Measurements from ENCODE around the gene SPOCK3.

SPOCK3 gene

DNA sequence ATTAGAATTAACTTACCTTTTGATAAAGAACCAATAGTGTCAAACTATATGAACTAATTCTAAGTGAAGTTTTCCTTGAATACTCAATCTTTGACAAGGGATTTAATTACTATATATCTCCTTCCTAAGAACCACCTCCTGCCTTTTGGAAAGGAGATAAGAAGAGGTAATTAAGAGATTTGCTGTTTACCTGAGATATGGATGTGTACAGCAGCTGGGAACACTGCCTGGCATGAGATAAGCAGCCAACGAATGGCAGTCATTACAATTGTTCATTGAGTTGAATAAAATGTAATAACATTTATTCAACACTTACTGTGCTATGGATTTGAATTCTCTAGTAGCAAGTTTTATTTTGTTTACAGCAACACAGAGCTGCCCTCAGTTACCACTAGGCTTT is 407.1 kb downstream of the SPOCK3 start:
- DNase-seq (ENCODE audit: low read depth), result no peak
- no peak overlapping the region for H3K4me3 ChIP-seq (ENCODE audit: low read depth, low read length)
- TF ChIP-seq, protein P1, sequence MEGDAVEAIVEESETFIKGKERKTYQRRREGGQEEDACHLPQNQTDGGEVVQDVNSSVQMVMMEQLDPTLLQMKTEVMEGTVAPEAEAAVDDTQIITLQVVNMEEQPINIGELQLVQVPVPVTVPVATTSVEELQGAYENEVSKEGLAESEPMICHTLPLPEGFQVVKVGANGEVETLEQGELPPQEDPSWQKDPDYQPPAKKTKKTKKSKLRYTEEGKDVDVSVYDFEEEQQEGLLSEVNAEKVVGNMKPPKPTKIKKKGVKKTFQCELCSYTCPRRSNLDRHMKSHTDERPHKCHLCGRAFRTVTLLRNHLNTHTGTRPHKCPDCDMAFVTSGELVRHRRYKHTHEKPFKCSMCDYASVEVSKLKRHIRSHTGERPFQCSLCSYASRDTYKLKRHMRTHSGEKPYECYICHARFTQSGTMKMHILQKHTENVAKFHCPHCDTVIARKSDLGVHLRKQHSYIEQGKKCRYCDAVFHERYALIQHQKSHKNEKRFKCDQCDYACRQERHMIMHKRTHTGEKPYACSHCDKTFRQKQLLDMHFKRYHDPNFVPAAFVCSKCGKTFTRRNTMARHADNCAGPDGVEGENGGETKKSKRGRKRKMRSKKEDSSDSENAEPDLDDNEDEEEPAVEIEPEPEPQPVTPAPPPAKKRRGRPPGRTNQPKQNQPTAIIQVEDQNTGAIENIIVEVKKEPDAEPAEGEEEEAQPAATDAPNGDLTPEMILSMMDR (IDR thresholded peaks at IDR 0.05; ENCODE audit: low read depth, low read length, missing control alignments), result no peak

DNA sequence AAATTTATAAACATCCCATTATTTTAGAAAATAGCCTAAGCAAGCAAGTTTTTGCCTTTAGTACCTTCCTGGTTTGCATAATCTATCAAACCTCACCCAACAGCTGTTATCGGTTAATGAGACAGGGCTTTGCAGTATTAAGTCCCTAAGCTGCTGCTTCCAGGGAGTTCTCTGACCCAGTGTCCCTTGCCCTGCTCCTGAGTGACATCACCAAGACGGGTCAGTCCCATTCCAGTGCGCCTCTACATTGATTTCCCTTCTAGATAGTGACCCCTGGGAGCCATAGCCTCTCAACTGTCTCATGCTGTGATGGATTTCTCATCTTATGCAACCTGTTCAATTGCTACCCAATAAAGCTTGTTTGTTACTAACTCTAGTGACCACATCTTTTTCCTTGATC is 410.4 kb downstream of the SPOCK3 start:
- no peak for DNase-seq (ENCODE audit: low read depth)
- H3K4me3 ChIP-seq (ENCODE audit: low read depth, low read length), result no peak overlapping the region
- TF ChIP-seq, protein P1 (IDR thresholded peaks at IDR 0.05; ENCODE audit: low read depth, low read length, missing control alignments), result no peak

DNA sequence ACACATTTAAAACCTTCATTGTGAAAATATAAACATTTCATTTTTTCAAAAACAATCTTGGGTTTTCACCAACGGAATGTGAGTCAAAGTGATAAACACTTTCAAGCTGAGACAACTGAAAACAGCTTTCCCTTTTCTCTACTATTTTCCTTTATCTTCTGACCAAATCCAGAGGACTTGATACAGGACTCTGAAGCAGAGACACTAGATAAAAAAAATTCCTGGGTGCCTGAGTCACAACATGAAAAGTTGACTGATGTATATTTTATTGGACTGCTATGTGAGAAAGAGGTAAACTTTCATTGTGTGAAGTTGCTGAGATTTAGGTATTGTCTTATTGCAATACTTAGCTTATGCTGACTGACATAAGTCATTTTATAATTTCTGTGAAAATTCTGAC is 411.2 kb downstream of the SPOCK3 start:
- TF ChIP-seq, protein P1 (IDR thresholded peaks at IDR 0.05; ENCODE audit: low read depth, low read length, missing control alignments), result no peak
- DNase-seq (ENCODE audit: low read depth), result no peak
- H3K4me3 ChIP-seq (ENCODE audit: low read depth, low read length), result no peak overlapping the region

DNA sequence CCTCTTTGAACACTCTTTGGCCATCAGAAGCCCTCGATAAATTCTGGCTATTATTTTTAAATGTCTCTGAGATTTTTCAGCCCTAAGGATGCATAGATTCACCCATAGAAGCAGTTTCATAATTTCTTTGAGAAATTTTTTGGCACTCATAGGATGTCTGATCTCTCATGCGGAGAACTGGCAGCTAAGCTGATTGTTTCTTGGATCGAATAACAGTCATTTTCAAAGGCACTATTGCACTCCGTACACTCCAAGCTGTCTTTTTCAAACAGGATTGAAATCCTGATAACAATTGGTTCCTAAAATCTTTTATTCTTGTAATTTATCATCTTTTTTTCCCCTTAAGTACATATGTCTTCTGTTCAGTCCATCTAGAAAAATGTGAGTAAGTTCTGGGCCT is 411.9 kb downstream of the SPOCK3 start:
- TF ChIP-seq, protein P1 (IDR thresholded peaks at IDR 0.05; ENCODE audit: low read depth, low read length, missing control alignments), result no peak
- DNase-seq (ENCODE audit: low read depth), result no peak

DNA sequence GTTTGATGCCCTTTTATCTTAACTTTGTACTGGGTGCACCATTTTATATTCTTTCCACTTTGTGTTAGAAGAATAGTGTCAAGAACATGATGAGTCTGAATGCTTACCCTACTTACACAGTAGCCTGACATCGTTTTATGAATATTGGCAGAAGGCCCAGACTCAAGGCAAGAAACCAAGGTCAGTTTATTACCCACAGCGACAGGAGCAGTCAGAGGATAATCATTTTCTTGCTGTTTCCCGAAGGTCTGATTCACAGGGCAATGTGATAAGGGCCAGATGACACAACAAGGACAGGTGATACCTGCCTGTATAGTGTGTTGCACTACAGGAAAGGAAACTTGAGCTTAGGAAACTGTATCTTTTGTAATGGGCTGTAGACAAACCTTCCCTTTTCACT is 417.4 kb downstream of the SPOCK3 start:
- TF ChIP-seq, protein P1 (IDR thresholded peaks at IDR 0.05; ENCODE audit: low read depth, low read length, missing control alignments), result no peak
- no peak overlapping the region for H3K4me3 ChIP-seq (ENCODE audit: low read depth, low read length)
- no peak for DNase-seq (ENCODE audit: low read depth)

More for the DNA sequence above, 411.9 kb downstream of the SPOCK3 start:
- H3K4me3 ChIP-seq (ENCODE audit: low read depth, low read length), result no peak overlapping the region

DNA sequence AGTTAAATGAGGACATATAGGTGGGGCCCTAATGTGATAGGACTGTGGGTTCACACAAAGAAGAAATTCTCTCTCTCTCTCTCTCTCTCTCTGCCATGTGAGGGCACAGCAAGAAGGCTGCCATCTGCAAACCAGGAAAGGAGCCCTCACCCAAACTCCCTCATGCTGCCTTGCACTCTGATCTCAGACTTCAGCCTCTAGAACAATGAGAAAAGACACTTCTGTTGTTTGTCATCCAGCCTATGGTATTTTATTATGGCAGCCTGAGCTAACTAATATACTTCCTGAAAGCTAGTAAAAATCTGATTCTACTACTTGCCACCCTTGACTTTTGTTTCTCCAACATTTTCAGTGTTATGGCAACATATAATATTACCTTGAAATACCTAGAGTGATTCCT is 425.9 kb downstream of the SPOCK3 start:
- TF ChIP-seq, protein P1 (IDR thresholded peaks at IDR 0.05; ENCODE audit: low read depth, low read length, missing control alignments), result no peak
- no peak overlapping the region for H3K4me3 ChIP-seq (ENCODE audit: low read depth, low read length)

DNA sequence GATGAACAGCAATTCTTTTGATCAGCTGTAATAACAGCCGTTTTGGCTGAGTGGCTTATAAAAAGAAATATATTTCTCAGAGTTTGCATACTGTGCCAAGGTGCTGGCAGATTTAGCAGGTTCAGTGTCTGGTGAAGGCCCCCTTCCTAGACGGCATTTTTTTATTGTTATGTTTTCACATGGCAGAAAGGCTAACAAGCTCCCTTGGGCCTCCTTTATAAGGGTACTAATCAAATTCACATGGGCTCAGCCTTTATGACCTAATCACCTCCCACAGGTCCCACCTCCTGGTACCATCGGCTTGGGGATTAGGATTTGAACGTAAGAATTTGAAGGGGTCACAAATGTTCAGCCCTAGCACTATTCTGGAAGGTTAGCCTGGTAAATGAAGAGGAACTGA is 431.9 kb downstream of the SPOCK3 start:
- DNase-seq (ENCODE audit: low read depth), result no peak
- H3K4me3 ChIP-seq (ENCODE audit: low read depth, low read length), result no peak overlapping the region
- TF ChIP-seq, protein P1 (IDR thresholded peaks at IDR 0.05; ENCODE audit: low read depth, low read length, missing control alignments), result no peak

More for the DNA sequence above, 425.9 kb downstream of the SPOCK3 start:
- DNase-seq (ENCODE audit: low read depth), result no peak
